Uterus (tissue), 2 donors: ENCODE measurements around the gene TLR1.

Experiments used
- CTCF ChIP-seq, 4 experiments: fragments of 200-600 bp in 2 of 4; fragments of 450-650 bp in 2 of 4; sonication (generic) in 2 of 4; IDR thresholded peaks; one replicate each; pipeline ENCODE4 v1.5.1; 2016 to 2019; ENCODE audit warnings: antibody characterized with exemption in 4 of 4, mild to moderate bottlenecking in 2 of 4, moderate library complexity in 1 of 4
- POLR2A ChIP-seq, 2 donors: fragments of 450-650 bp; IDR thresholded peaks; one replicate each; pipeline ENCODE4 v1.6.1; 2016; ENCODE audit warnings: antibody characterized with exemption in 2 of 2, mild to moderate bottlenecking in 1 of 2, moderate library complexity in 1 of 2

GRCh38 chr4:38780833-38781484 lies 23.6 kb downstream of the TLR1 start:
- TF ChIP-seq CTCF (IDR thresholded peaks at IDR 0.05) (no peak), POLR2A (IDR thresholded peaks at IDR 0.05) (no peak)
